Measurements from ENCODE around the gene ABCA3. TPM values are rescaled to one million over a fixed set of nuclear protein-coding genes. Genes with fewer than 3 reads are reported as not detected.

Gene ABCA3
- total RNA-seq, 1 donor from 2014 or later: 25.9 TPM

DNA sequence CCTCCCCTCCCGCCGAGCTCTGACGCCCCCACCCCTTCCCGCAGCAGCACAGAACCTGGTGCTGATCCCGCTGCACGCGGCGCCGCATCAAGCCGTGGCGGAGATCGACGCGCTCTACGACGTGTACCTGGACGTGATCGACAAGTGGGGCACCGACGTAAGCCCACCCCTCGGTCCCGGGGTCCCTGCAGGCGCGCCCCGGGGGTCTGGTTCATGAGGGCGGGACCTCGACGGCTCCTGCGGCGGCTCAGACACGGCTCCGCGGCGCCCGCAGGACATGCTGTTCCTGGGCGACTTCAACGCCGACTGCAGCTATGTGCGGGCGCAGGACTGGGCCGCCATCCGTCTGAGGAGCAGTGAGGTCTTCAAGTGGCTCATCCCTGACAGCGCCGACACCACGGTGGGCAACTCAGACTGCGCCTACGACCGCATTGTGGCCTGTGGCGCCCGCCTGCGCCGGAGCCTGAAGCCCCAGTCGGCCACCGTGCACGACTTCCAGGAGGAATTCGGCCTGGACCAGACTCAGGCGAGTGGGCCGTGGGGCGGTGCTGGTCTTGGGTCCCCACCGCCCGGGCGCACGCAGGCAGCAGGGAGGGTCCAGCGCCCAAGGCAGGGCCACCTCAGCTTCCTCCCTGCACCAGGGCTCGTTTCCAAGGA lies 102.9 kb downstream of the ABCA3 start:
- no peak for DNase-seq (ENCODE audit: low spot score in 2 of 2)
- no peak overlapping the region for H3K4me3 ChIP-seq
- peaks cover 6% of the 10 kb centered on the region for H3K27me3 ChIP-seq
- H3K4me1 ChIP-seq: peaks cover 8 to 10% of the 10 kb centered on the region in 2 donors
- H3K27ac ChIP-seq: no peak overlapping the region
- intact Hi-C loops (cut with DNase I): no loop called here
- TF ChIP-seq, protein P1, sequence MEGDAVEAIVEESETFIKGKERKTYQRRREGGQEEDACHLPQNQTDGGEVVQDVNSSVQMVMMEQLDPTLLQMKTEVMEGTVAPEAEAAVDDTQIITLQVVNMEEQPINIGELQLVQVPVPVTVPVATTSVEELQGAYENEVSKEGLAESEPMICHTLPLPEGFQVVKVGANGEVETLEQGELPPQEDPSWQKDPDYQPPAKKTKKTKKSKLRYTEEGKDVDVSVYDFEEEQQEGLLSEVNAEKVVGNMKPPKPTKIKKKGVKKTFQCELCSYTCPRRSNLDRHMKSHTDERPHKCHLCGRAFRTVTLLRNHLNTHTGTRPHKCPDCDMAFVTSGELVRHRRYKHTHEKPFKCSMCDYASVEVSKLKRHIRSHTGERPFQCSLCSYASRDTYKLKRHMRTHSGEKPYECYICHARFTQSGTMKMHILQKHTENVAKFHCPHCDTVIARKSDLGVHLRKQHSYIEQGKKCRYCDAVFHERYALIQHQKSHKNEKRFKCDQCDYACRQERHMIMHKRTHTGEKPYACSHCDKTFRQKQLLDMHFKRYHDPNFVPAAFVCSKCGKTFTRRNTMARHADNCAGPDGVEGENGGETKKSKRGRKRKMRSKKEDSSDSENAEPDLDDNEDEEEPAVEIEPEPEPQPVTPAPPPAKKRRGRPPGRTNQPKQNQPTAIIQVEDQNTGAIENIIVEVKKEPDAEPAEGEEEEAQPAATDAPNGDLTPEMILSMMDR (IDR thresholded peaks at IDR 0.05): no peak
- peaks cover 37 to 39% of the 10 kb centered on the region in 2 donors for H3K36me3 ChIP-seq
- no peaks in the 10 kb centered on the region for H3K9me3 ChIP-seq

DNA sequence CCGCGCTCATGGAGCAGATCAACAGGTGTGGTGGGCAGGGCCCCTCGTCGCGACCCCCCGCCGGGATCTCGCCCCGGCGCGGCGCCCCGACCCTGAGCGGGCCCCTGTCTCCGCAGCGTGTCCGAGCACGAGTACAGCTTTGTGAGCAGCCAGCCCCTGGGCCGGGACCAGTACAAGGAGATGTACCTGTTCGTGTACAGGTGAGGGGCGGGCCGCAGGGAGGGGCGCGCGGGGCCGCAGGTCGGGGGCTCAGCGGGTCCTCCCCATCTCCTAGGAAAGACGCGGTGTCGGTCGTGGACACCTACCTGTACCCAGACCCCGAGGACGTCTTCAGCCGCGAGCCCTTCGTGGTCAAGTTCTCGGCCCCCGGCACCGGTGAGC lies 103.4 kb downstream of the ABCA3 start:
- Histone ChIP-seq H3K4me1 (peaks cover 8 to 10% of the 10 kb centered on the region in 2 donors), H3K9me3 (no peaks in the 10 kb centered on the region), H3K27me3 (peaks cover 6% of the 10 kb centered on the region), H3K36me3 (peaks cover 38 to 43% of the 10 kb centered on the region in 2 donors), H3K4me3 (peak overlapping the region in 1 of 2 donors; percentile 51), H3K27ac (no peak overlapping the region)
- no peak for DNase-seq (ENCODE audit: low spot score in 2 of 2)
- TF ChIP-seq, protein P1 (IDR thresholded peaks at IDR 0.05): no peak
- intact Hi-C loops (cut with DNase I): no loop called here

DNA sequence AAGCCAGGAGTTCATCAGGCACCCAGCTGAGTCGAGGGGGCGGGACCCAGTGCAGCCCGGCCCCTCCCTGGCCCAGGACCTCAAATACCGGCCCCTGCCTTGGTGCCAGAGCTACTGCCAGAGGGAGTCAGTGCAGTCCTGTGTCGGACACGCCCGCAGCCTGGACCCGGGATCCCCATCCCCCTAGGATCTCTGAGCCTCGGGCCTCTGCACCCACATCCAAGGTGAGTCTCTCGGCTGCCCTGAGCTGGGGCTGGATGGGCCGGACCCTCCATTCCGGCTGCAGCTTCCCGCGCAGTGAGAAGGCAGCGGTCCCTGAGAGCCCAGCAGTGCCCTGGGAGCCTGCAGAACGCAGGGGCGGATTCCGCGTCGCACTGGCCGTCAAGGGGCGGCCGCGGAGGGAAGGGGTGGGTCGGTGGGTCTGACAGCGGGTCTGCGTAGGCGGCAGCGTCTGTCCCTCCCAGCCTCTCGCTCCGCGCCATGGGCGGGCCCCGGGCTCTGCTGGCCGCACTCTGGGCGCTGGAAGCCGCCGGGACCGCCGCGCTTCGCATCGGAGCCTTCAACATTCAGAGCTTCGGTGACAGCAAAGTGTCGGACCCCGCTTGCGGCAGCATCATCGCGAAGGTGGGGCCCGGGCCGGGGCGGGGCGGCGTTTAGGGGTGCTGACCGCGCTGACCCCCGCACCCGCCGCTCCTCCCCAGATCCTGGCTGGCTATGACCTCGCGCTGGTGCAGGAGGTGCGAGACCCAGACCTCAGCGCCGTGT lies 104.0 kb downstream of the ABCA3 start, which contains the start of gene DNASE1L2:
TSS of gene DNASE1L2 (plus strand) at position 108 of the 765 bp plus-strand sequence. CDS start at position 481, 373 bp downstream.
- Histone ChIP-seq H3K4me3 (peak within 1 kb of the TSS in 1 of 2 donors; percentile 51), H3K36me3 (peaks cover 44 to 48% of the 10 kb centered on the region in 2 donors), H3K9me3 (no peaks in the 10 kb centered on the region), H3K27me3 (peaks cover 6% of the 10 kb centered on the region), H3K27ac (no peak within 1 kb of the TSS), H3K4me1 (peaks cover 8 to 10% of the 10 kb centered on the region in 2 donors)
- DNase-seq (ENCODE audit: low spot score in 2 of 2): no peak
- TF ChIP-seq, protein P1 (IDR thresholded peaks at IDR 0.05): no peak
- intact Hi-C loops (cut with DNase I): no loop called here

GRCh38 chr16:2235695-2236336 lies 104.7 kb downstream of the ABCA3 start:
- no peak overlapping the region for H3K4me3 ChIP-seq
- H3K27ac ChIP-seq: no peak overlapping the region
- peaks cover 51 to 53% of the 10 kb centered on the region in 2 donors for H3K36me3 ChIP-seq
- TF ChIP-seq, protein P1 (IDR thresholded peaks at IDR 0.05): no peak
- H3K9me3 ChIP-seq: no peaks in the 10 kb centered on the region
- no peak for DNase-seq (ENCODE audit: low spot score in 2 of 2)
- H3K4me1 ChIP-seq: peaks cover 8 to 10% of the 10 kb centered on the region in 2 donors
- intact Hi-C loops (cut with DNase I): no loop called here
- H3K27me3 ChIP-seq: peaks cover 6% of the 10 kb centered on the region

- peaks cover 8 to 10% of the 10 kb centered on the region in 2 donors for H3K4me1 ChIP-seq
- no peak overlapping the region for H3K27ac ChIP-seq
- no peak overlapping the region for H3K4me3 ChIP-seq
- no peak for DNase-seq (ENCODE audit: low spot score in 2 of 2)
- peaks cover 57% of the 10 kb centered on the region in 2 donors for H3K36me3 ChIP-seq
- TF ChIP-seq, protein P1 (IDR thresholded peaks at IDR 0.05): no peak
- intact Hi-C loops (cut with DNase I): no loop called here
- no peaks in the 10 kb centered on the region for H3K9me3 ChIP-seq
- H3K27me3 ChIP-seq: peaks cover 6% of the 10 kb centered on the region
Observed at GRCh38 chr16:2235234-2235651, 105.3 kb downstream of the ABCA3 start.

Data from ascending aorta (tissue), 2 donors.